H1 (cell line): ENCODE data around the gene MED29.

Experiments used
- ASH2L ChIP-seq: fragments of 200-600, 300-600 bp; sonication (generic); IDR thresholded peaks from one replicate; pipeline ENCODE4 v1.7.1; 2017; ENCODE audit warnings: low read length
- ATF2 ChIP-seq: IDR thresholded peaks from 2 replicates; pipeline ENCODE4 v1.6.1; 2012; ENCODE audit warnings: low read length, inconsistent platforms
- CHD1 ChIP-seq: IDR thresholded peaks from 2 replicates; pipeline ENCODE4 v1.6.1; 2012; ENCODE audit warnings: low read depth, low read length, improper control_type of control experiment
- CHD2 ChIP-seq: IDR thresholded peaks from 2 replicates; pipeline ENCODE4 v1.6.1; 2012; ENCODE audit warnings: low read length, improper control_type of control experiment
- CREB1 ChIP-seq: IDR thresholded peaks from 2 replicates; pipeline ENCODE4 v1.6.1; 2012; ENCODE audit warnings: inconsistent platforms
- CTCF ChIP-seq, 3 experiments: IDR thresholded peaks; 1 replicate in 2 of 3; 2 replicates in 1 of 3; pipeline versions ENCODE4 v1.5.1 to v1.6.1; 2011; ENCODE audit warnings: low read length in 3 of 3, mild to moderate bottlenecking in 3 of 3, inconsistent platforms in 2 of 3, low read depth in 1 of 3, moderate library complexity in 1 of 3; ENCODE audit not compliant: insufficient read depth in 1 of 3; ENCODE audit errors: control extremely low read depth in 1 of 3
- EP300 ChIP-seq, 2 experiments: IDR thresholded peaks; 1 replicate in 1 of 2; 2 replicates in 1 of 2; pipeline ENCODE4 v1.6.1; 2011 to 2012; ENCODE audit warnings: low read depth in 2 of 2, low read length in 2 of 2, mild to moderate bottlenecking in 2 of 2, borderline replicate concordance in 1 of 2, inconsistent platforms in 1 of 2, moderate library complexity in 1 of 2
- EZH2 ChIP-seq: fragments of 200-600 bp; sonication (generic); IDR thresholded peaks from 2 replicates; pipeline ENCODE4 v1.7.1; 2012; ENCODE audit warnings: low read depth, mild to moderate bottlenecking, moderate library complexity, low read length, inconsistent platforms; ENCODE audit not compliant: severe bottlenecking
- GTF2F1 ChIP-seq: IDR thresholded peaks from 2 replicates; pipeline ENCODE4 v1.6.1; 2012; ENCODE audit warnings: low read depth, low read length, improper control_type of control experiment, borderline replicate concordance
- NANOG ChIP-seq: IDR thresholded peaks from 2 replicates; pipeline ENCODE4 v1.6.1; 2011; ENCODE audit warnings: low read length, low read depth, mild to moderate bottlenecking, inconsistent platforms; ENCODE audit not compliant: insufficient read depth, poor library complexity, severe bottlenecking
- POLR2A ChIP-seq, 2 experiments: IDR thresholded peaks; 1 replicate in 1 of 2; 2 replicates in 1 of 2; pipeline ENCODE4 v1.6.1; 2011; ENCODE audit warnings: low read depth in 2 of 2, low read length in 2 of 2, mild to moderate bottlenecking in 2 of 2; ENCODE audit errors: control extremely low read depth in 1 of 2
- POLR2AphosphoS5 ChIP-seq: IDR thresholded peaks from 2 replicates; pipeline ENCODE4 v1.6.1; 2011; ENCODE audit warnings: low read depth, low read length
- YY1 ChIP-seq: IDR thresholded peaks from 2 replicates; pipeline ENCODE4 v1.6.1; 2011; ENCODE audit warnings: low read depth, mild to moderate bottlenecking, low read length
- ZNF274 ChIP-seq: IDR thresholded peaks from 2 replicates; pipeline ENCODE4 v1.7.0; 2012; ENCODE audit warnings: low read length, borderline replicate concordance; ENCODE audit errors: extremely low read depth

- no peak for TF ChIP-seq POLR2AphosphoS5
- TF ChIP-seq CREB1 = no peak
- TF ChIP-seq EZH2 = no peak
- no peak for TF ChIP-seq CHD1
- TF ChIP-seq EP300 (IDR thresholded peaks at IDR 0.05; ENCODE audit: borderline replicate concordance in 1 of 2, low read depth in 2 of 2, low read length in 2 of 2) = no peak
- TF ChIP-seq CTCF (IDR thresholded peaks at IDR 0.05; ENCODE audit: control extremely low read depth in 1 of 3, insufficient read depth in 1 of 3, low read depth in 1 of 3, low read length in 3 of 3) = no peak
- TF ChIP-seq YY1 = no peak
- TF ChIP-seq ATF2 = no peak
- no peak for TF ChIP-seq ZNF274
- no peak for TF ChIP-seq GTF2F1
- TF ChIP-seq POLR2A (IDR thresholded peaks at IDR 0.05; ENCODE audit: control extremely low read depth in 1 of 2, low read depth in 2 of 2, low read length in 2 of 2) = no peak
- TF ChIP-seq NANOG = no peak
- no peak for TF ChIP-seq ASH2L
- no peak for TF ChIP-seq CHD2
These were observed 13.5 kb upstream of the MED29 start for GRCh38 chr19:39377373-39378362.
